Pancreas (tissue), 10 donors: ENCODE data around the gene SUPT20H. TPM values are rescaled to one million over a fixed set of nuclear protein-coding genes. Genes with fewer than 3 reads are reported as not detected.

Experiments
- ATAC-seq, 4 donors: fragments of 200-7000 bp; cut with Tn5 transposase; one replicate each; pipeline versions ENCODE4 v1.8.0 to v1.9.1; 2020; ENCODE audit warnings: mild to moderate bottlenecking in 4 of 4, moderate library complexity in 4 of 4
- DNase-seq, 6 donors: peaks; one replicate each; pipeline ENCODE4 v3.0.0-alpha.2; 2020
- FAIRE-seq: peaks from 2 replicates; lab custom pipeline; 2012; peaks lifted over from hg19 to GRCh38; lab: Jason Lieb, UNC
- H3K27ac ChIP-seq, 4 donors: fragments of 200-600 bp; sonication (generic); 1 replicate in 3 of 4; 2 replicates in 1 of 4; pipeline versions ENCODE4 v1.5.0 to v1.8.0; 2020
- H3K27me3 ChIP-seq, 4 donors: fragments of 200-600 bp; one replicate each; pipeline ENCODE4 v1.8.0; 2021
- H3K36me3 ChIP-seq, 3 donors: fragments of 200-600 bp; sonication (generic) in 1 of 3; one replicate each; pipeline versions ENCODE4 v1.5.0 to v1.8.0; 2020 to 2021
- H3K4me1 ChIP-seq, 3 donors: fragments of 200-600 bp; one replicate each; pipeline ENCODE4 v1.8.0; 2021
- H3K4me3 ChIP-seq, 4 donors: fragments of 200-600 bp; sonication (generic) in 2 of 4; one replicate each; pipeline versions ENCODE4 v1.5.0 to v1.8.0; 2020 to 2021
- H3K9me3 ChIP-seq, 4 donors: fragments of 200-600 bp; one replicate each; pipeline ENCODE4 v1.8.0; 2021
- WGBS, 2 donors: extraction: QIAGEN DNeasy Blood & Tissue Kit; methylation state at CpG; one replicate each; pipeline ENCODE4 v1.1.7; 2013; 5-methylcytosine and 5-hydroxymethylcytosine counted together
- intact Hi-C, 3 donors: fragments of 100-400 bp; cut with DNase I; formaldehyde crosslinking; loops; one replicate each; pipeline versions ENCODE4 v1.11.1 to v1.14.2; 2022
- polyA plus RNA-seq, 2 donors: library from polyadenylated mRNA; stranded (reverse); fragments of 200-250 nt; gene quantifications; one replicate each; pipeline ENCODE4 v1.2.3, GENCODE V29; 2013
- total RNA-seq, 6 donors: library from RNA; stranded (reverse); fragmentation: NEBNext Ultra II Directional in 4 of 6; extraction: Animal tissue kit (Norgen Biotek cat#: 25700) in 4 of 6; gene quantifications; one replicate each; pipeline versions ENCODE4 v1.2.1 to v1.2.4, GENCODE V29; 2021 to 2023
- TF ChIP-seq, protein P1 (sequence below), 4 donors: fragments of 200-600 bp; sonication (generic) in 3 of 4; IDR thresholded peaks; one replicate each; pipeline versions ENCODE4 v1.5.0 to v1.8.0; 2021; ENCODE audit warnings: antibody characterized with exemption in 4 of 4
- donor health status: healthy with polysubstance abuse.
- donor health status: DM: no; HTN: no; CAD: no; lungs with moderate emphysema.
- donor health status: DM: no; HTN: no; CAD: no.
- donor health status: control.
- donor health status: control.
- donor health status: Bipolar disorder and iron deficiency.
- donor health status: DM: yes; HTN: yes; CAD: no.
- donor health status: DM: no; HTN: no; CAD: no.
- donor health status: DM: no; HTN: no; CAD: no.
- donor health status: DM: yes; HTN: yes; CAD: no.

Gene SUPT20H
- total and polyA plus RNA-seq, 8 donors, result 15.3 to 33.4 (median 20.4) TPM

DNA sequence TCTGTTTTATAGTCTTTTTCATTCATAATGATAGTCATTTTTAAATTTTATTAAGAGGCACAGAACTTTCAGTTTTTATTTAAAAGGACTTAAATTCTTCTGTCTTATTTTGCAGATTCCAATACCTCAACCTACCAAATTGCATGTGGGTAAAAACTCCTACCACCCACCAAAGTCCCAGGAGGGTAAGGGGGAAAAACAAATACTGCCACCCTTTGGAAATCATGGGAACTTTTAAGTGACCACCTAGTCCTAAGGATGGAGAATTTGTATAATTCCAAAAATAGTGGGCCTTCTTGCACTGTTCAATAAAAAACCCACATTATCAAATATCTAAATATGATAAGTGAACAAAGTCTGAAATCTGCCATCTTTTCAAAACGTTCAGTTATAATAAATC is 9.7 kb downstream of the SUPT20H start:
- Histone ChIP-seq H3K4me3 (no peak overlapping the region), H3K27ac (no peak overlapping the region), H3K9me3 (no peaks in the 10 kb centered on the region), H3K27me3 (no peaks in the 10 kb centered on the region), H3K4me1 (no peaks in the 10 kb centered on the region), H3K36me3 (peaks cover 0 to 16% (median 0%) of the 10 kb centered on the region in 3 donors)
- no peak for DNase-seq
- FAIRE-seq, result no peak
- intact Hi-C loops, result no loop called here
- WGBS, 2 donors, result 20 to 25% methylated on average over 1 of the region's 1 CpG
- TF ChIP-seq, protein P1, sequence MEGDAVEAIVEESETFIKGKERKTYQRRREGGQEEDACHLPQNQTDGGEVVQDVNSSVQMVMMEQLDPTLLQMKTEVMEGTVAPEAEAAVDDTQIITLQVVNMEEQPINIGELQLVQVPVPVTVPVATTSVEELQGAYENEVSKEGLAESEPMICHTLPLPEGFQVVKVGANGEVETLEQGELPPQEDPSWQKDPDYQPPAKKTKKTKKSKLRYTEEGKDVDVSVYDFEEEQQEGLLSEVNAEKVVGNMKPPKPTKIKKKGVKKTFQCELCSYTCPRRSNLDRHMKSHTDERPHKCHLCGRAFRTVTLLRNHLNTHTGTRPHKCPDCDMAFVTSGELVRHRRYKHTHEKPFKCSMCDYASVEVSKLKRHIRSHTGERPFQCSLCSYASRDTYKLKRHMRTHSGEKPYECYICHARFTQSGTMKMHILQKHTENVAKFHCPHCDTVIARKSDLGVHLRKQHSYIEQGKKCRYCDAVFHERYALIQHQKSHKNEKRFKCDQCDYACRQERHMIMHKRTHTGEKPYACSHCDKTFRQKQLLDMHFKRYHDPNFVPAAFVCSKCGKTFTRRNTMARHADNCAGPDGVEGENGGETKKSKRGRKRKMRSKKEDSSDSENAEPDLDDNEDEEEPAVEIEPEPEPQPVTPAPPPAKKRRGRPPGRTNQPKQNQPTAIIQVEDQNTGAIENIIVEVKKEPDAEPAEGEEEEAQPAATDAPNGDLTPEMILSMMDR (IDR thresholded peaks at IDR 0.05), result no peak
- no peak for ATAC-seq

DNA sequence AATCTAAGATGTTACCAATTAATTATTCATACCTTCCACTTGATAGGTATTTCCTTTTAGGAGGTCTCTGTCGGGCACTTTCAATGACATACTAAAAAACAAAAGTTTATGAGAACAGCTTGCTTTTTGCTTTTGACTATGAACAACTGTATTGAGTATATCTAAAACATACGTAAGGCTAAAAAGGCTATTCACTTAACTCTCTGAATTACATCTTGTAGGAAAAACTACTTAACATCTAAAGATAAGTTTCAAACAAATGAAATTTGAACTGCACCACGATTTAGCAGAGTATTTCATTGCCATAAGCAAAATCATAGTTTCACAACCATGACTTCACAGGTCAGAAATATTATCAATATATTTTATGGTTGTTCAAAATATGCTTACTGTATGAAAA is 11.6 kb downstream of the SUPT20H start:
- no peaks in the 10 kb centered on the region for H3K9me3 ChIP-seq
- peaks cover 0 to 31% (median 7%) of the 10 kb centered on the region in 3 donors for H3K36me3 ChIP-seq
- H3K27ac ChIP-seq, result no peak overlapping the region
- H3K4me3 ChIP-seq, result no peak overlapping the region
- ATAC-seq (no peak), DNase-seq (no peak), FAIRE-seq (no peak)
- TF ChIP-seq, protein P1 (IDR thresholded peaks at IDR 0.05), result no peak
- WGBS, 2 donors, result 81 to 86% methylated on average over 3 of the region's 3 CpGs
- no peaks in the 10 kb centered on the region for H3K27me3 ChIP-seq
- H3K4me1 ChIP-seq, result no peaks in the 10 kb centered on the region
- intact Hi-C loops, result no loop called here

GRCh38 chr13:37047032-37047431 is 12.5 kb downstream of the SUPT20H start:
- no peak for ATAC-seq
- no peaks in the 10 kb centered on the region for H3K9me3 ChIP-seq
- intact Hi-C loops, result no loop called here

DNA sequence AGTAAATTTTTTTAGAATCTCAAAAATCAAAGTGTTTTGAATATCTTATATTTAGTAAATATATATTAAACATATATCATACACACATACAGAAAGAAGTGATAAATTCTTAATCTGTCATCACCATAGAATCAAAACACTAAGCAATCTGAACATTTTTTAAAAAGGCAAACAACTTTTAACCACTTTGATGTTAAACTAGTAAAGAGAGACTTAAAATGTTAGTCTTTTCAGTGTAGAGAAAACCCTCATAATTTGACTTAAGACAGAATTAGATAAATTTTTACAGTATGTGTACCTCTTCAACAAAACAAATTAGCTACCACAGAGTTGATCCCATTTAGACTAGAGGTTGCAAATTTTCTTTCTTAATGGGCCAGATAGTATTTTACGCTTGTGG is 13.4 kb downstream of the SUPT20H start:
- DNase-seq (no peak), FAIRE-seq (no peak), ATAC-seq (no peak)
- H3K9me3 ChIP-seq, result no peaks in the 10 kb centered on the region
- TF ChIP-seq, protein P1 (IDR thresholded peaks at IDR 0.05), result no peak
- peaks cover 0 to 49% (median 15%) of the 10 kb centered on the region in 3 donors for H3K36me3 ChIP-seq
- no peak overlapping the region for H3K4me3 ChIP-seq
- no peaks in the 10 kb centered on the region for H3K27me3 ChIP-seq
- no peaks in the 10 kb centered on the region for H3K4me1 ChIP-seq
- 99 to 100% methylated on average over 1 of the region's 1 CpG for WGBS, 2 donors
- H3K27ac ChIP-seq, result no peak overlapping the region
- intact Hi-C loops, result no loop called here

More at GRCh38 chr13:37047032-37047431, 12.5 kb downstream of the SUPT20H start:
- no peak overlapping the region for H3K4me3 ChIP-seq
- H3K36me3 ChIP-seq, result peaks cover 0 to 39% (median 10%) of the 10 kb centered on the region in 3 donors
- no peak overlapping the region for H3K27ac ChIP-seq
- no peaks in the 10 kb centered on the region for H3K27me3 ChIP-seq
- 81 to 86% methylated on average over 2 of the region's 2 CpGs for WGBS, 2 donors
- TF ChIP-seq, protein P1 (IDR thresholded peaks at IDR 0.05), result no peak
- no peaks in the 10 kb centered on the region for H3K4me1 ChIP-seq
- FAIRE-seq, result no peak
- no peak for DNase-seq

DNA sequence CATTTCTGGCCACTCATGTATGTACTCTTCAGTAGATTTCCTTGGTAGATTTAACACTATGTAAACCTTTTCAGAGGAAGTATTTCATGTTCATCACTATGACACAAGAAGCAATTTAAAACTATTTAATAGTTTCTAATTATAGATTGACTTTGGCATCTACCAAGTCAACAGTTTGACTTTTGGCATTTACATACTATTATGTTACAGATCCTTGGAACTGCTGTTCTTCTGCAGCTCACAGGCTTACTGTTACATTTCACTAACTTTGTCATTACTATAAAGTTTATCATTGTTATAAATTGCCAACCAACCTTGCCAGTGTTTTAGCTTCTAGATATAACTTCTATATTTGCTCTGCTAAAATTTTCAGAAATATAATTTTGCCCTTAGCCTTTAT is 18.7 kb downstream of the SUPT20H start:
- H3K27ac ChIP-seq, result no peak overlapping the region
- intact Hi-C loops, result no loop called here
- no peaks in the 10 kb centered on the region for H3K4me1 ChIP-seq
- TF ChIP-seq, protein P1 (IDR thresholded peaks at IDR 0.05), result no peak
- no peaks in the 10 kb centered on the region for H3K9me3 ChIP-seq
- FAIRE-seq (no peak), DNase-seq (no peak), ATAC-seq (no peak)
- no peaks in the 10 kb centered on the region for H3K27me3 ChIP-seq
- H3K4me3 ChIP-seq, result no peak overlapping the region
- H3K36me3 ChIP-seq, result peaks cover 0 to 68% (median 23%) of the 10 kb centered on the region in 3 donors
